Left lung (tissue), 10 donors: ENCODE data around the gene MKX. TPM values are rescaled to one million over a fixed set of nuclear protein-coding genes. Genes with fewer than 3 reads are reported as not detected.
"Not testable (repeated sequence)": the region's sequence is repeated elsewhere in the genome, so short reads cannot be mapped to it uniquely, and the experiment has no call there.

Experiments
- ATAC-seq: fragments of 200-7000 bp; cut with Tn5 transposase; one replicate; pipeline ENCODE4 v1.9.1; 2020; ENCODE audit warnings: moderate library complexity
- DNase-seq, 4 donors: peaks; one replicate each; pipeline ENCODE4 v3.0.0-alpha.2; 2013 to 2020
- H3K27ac ChIP-seq, 2 donors: fragments of 200-600 bp; sonication (generic) in 1 of 2; one replicate each; pipeline versions ENCODE4 v1.5.0 to v1.8.0; 2020 to 2021
- H3K27me3 ChIP-seq, 2 donors: fragments of 200-600 bp; sonication (generic) in 1 of 2; one replicate each; pipeline versions ENCODE4 v1.5.0 to v1.8.0; 2020 to 2021
- H3K36me3 ChIP-seq, 2 donors: fragments of 200-600 bp; sonication (generic) in 1 of 2; one replicate each; pipeline versions ENCODE4 v1.5.0 to v1.8.0; 2020 to 2021
- H3K4me1 ChIP-seq, 2 donors: fragments of 200-600 bp; one replicate each; pipeline ENCODE4 v1.8.0; 2021
- H3K4me3 ChIP-seq, 2 donors: fragments of 200-600 bp; sonication (generic) in 1 of 2; one replicate each; pipeline versions ENCODE4 v1.5.0 to v1.8.0; 2020 to 2021; ENCODE audit warnings: mild to moderate bottlenecking in 1 of 2
- H3K9me3 ChIP-seq, 2 donors: fragments of 200-600 bp; sonication (generic) in 1 of 2; one replicate each; pipeline versions ENCODE4 v1.5.0 to v1.8.0; 2020 to 2021
- CTCF ChIP-seq, 2 donors: fragments of 200-600 bp; sonication (generic) in 1 of 2; IDR thresholded peaks; one replicate each; pipeline versions ENCODE4 v1.5.0 to v1.8.0; 2021; ENCODE audit warnings: antibody characterized with exemption in 2 of 2
- intact Hi-C, 2 donors: fragments of 100-400 bp; cut with DNase I; formaldehyde crosslinking; loops; one replicate each; pipeline versions ENCODE4 v1.11.2 to v1.14.2; 2022
- polyA plus RNA-seq, 6 donors: library from polyadenylated mRNA; unstranded; fragments of 120-200 nt; gene quantifications; one replicate each; pipeline ENCODE4 v1.2.1, GENCODE V29; 2013; ENCODE audit not compliant: insufficient read length in 6 of 6
- total RNA-seq, 2 donors: library from RNA; stranded (reverse); fragmentation: NEBNext Ultra II Directional; extraction: Animal tissue kit (Norgen Biotek cat#: 25700); gene quantifications; one replicate each; pipeline ENCODE4 v1.2.1, GENCODE V29; 2021
- donor health status: DM: no; HTN: yes; CAD: no.
- donor health status: DM: no; HTN: no; CAD: no.

The MKX gene
- total and polyA plus RNA-seq, 8 donors: 0.29 to 1.3 (median 0.88) TPM

- no peaks in the 10 kb centered on the region for H3K27me3 ChIP-seq
- H3K4me1 ChIP-seq: no peaks in the 10 kb centered on the region
- intact Hi-C loops: no loop called here
- H3K27ac ChIP-seq: no peak overlapping the region
- H3K4me3 ChIP-seq: no peak overlapping the region
- H3K9me3 ChIP-seq: no peaks in the 10 kb centered on the region
- no peak for TF ChIP-seq CTCF (IDR thresholded peaks at IDR 0.05)
- DNase-seq (peak in 1 of 4 donors; percentile 32), ATAC-seq (no peak)
- H3K36me3 ChIP-seq: no peaks in the 10 kb centered on the region
Measured at GRCh38 chr10:27687743-27688142, 57.9 kb downstream of the MKX start.

- TF ChIP-seq CTCF (IDR thresholded peaks at IDR 0.05): no peak
- Histone ChIP-seq H3K27me3 (no peaks in the 10 kb centered on the region), H3K36me3 (no peaks in the 10 kb centered on the region), H3K9me3 (no peaks in the 10 kb centered on the region), H3K4me3 (no peak overlapping the region), H3K27ac (no peak overlapping the region), H3K4me1 (no peaks in the 10 kb centered on the region)
- intact Hi-C loops: no loop called here
- DNase-seq (no peak), ATAC-seq (no peak)
Measured at GRCh38 chr10:27687326-27687725, 58.3 kb downstream of the MKX start.

DNA sequence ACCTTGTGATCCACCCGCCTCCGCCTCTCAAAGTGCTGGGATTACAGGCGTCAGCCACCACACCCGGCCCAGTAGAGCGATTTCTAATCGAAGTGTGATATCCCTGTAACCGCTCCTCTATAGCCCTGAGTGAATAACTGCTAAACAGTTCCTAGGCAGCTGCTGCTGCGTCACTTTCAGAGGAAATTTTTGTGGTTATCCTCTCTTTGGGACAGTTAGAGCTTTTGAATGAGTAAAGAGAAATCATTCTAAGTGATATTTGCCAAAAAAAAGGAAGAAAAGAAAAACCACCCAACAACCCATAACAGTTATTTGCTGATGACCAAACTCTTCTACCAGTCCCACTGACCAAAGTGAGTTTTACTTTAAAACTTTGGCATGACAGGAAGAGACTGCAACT lies 59.9 kb downstream of the MKX start:
- ATAC-seq: no peak
- Histone ChIP-seq H3K27me3 (no peaks in the 10 kb centered on the region), H3K27ac (no peak overlapping the region), H3K4me1 (no peaks in the 10 kb centered on the region), H3K36me3 (no peaks in the 10 kb centered on the region), H3K9me3 (no peaks in the 10 kb centered on the region), H3K4me3 (no peak overlapping the region)
- intact Hi-C loops: no loop called here
- TF ChIP-seq CTCF (IDR thresholded peaks at IDR 0.05): no peak
- DNase-seq: no peak

GRCh38 chr10:27683226-27683625 lies 62.4 kb downstream of the MKX start:
- H3K27me3 ChIP-seq: no peaks in the 10 kb centered on the region
- DNase-seq (no peak), ATAC-seq (no peak)
- H3K4me3 ChIP-seq: no peak overlapping the region
- H3K36me3 ChIP-seq: no peaks in the 10 kb centered on the region
- TF ChIP-seq CTCF (IDR thresholded peaks at IDR 0.05): no peak
- H3K4me1 ChIP-seq: no peaks in the 10 kb centered on the region
- H3K27ac ChIP-seq: no peak overlapping the region
- H3K9me3 ChIP-seq: no peaks in the 10 kb centered on the region
- intact Hi-C loops: no loop called here

DNA sequence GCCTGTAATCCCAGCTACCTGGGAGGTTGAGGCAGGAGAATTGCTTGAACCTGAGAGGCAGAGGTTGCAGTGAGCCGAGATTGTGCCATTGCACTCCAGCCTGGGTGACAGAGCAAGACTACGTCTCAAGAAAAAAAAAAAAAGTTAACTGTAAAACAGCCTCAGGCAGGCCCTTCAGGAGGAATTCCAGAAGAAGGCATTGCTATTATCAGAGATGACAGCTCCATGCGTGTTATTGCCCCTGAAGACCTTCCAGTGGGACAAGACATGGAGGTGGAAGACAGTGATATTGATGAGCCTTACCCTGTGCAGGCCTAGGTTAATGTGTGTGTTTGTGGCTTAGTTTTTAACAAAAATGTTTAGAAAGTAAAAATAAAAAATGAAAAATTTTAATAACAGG lies 63.8 kb downstream of the MKX start:
- H3K36me3 ChIP-seq, H3K4me1 ChIP-seq, ATAC-seq, intact Hi-C loops, H3K27ac ChIP-seq, H3K9me3 ChIP-seq, H3K4me3 ChIP-seq, DNase-seq, H3K27me3 ChIP-seq: not testable (repeated sequence)
